H1 (cell line): ENCODE results near the gene TRMT61A. TPM values are rescaled to one million over a fixed set of nuclear protein-coding genes. Genes with fewer than 3 reads are reported as not detected.

Source experiments
- ATF3 ChIP-seq: IDR thresholded peaks from 2 replicates; pipeline ENCODE4 v1.6.1; 2011; ENCODE audit warnings: low read depth, mild to moderate bottlenecking, low read length; ENCODE audit not compliant: insufficient read depth
- KDM5A ChIP-seq: fragments of 200-600 bp; IDR thresholded peaks from 2 replicates; pipeline ENCODE4 v1.7.1; 2012; ENCODE audit warnings: mild to moderate bottlenecking, low read length, inconsistent platforms, mixed read lengths
- PHF8 ChIP-seq: fragments of 200-600 bp; sonication (generic); conservative IDR thresholded peaks from 2 replicates; pipeline ENCODE4 v1.7.1; 2012; ENCODE audit warnings: low read depth, mild to moderate bottlenecking, inconsistent platforms, low read length, moderate library complexity
- POLR2AphosphoS5 ChIP-seq: IDR thresholded peaks from 2 replicates; pipeline ENCODE4 v1.6.1; 2011; ENCODE audit warnings: low read depth, low read length
- polyA plus RNA-seq, 7 experiments: library from polyadenylated mRNA; depleted of rRNA in 3 of 7; stranded (reverse) in 5 of 7; unstranded in 2 of 7; fragments of >200 nt in 5 of 7; fragments of 200-250 nt in 2 of 7; gene quantifications; 1 replicate in 5 of 7; 2 replicates in 1 of 7; 4 replicates in 1 of 7; pipeline versions ENCODE4 v1.2.1 to v1.2.3, GENCODE V29; 2011 to 2013; ENCODE audit warnings: missing spikeins in 2 of 7, mixed read lengths in 2 of 7
- total RNA-seq: library from RNA; stranded (reverse); fragmentation: NEBNext Ultra II Directional; extraction: Animal tissue kit (Norgen Biotek cat#: 25700); gene quantifications from 2 replicates; pipeline ENCODE4 v1.2.1, GENCODE V29; 2021

The TRMT61A gene
- total and polyA plus RNA-seq, 2 of the 8 experiments (the other 6 are each of a cell fraction or from before 2014, with no cell fraction given): 15.8 to 19.0 TPM

GRCh38 chr14:103547455-103547940 is 18.5 kb downstream of the TRMT61A start (continued):
- TF ChIP-seq ATF3 (no peak), KDM5A (no peak), PHF8 (no peak), POLR2AphosphoS5 (no peak)
